GM10266 (cell line): Measurements from ENCODE around the gene ARHGAP6.
"Not testable (repeated sequence)": the region's sequence is repeated elsewhere in the genome, so short reads cannot be mapped to it uniquely, and the experiment has no call there.

ENCODE experiments used
- DNase-seq: peaks from one replicate; pipeline ENCODE4 v3.0.0; 2012; ENCODE audit errors: extremely low spot score
- CTCF ChIP-seq: IDR thresholded peaks from 2 replicates; pipeline ENCODE4 v1.5.1; 2012; ENCODE audit warnings: mild to moderate bottlenecking, low read depth; ENCODE audit not compliant: control insufficient read depth, insufficient read depth; ENCODE audit errors: missing control alignments

ARHGAP6 gene

GRCh38 chrX:11375614-11376119 lies 290.1 kb downstream of the ARHGAP6 start:
- DNase-seq: no peak
- TF ChIP-seq CTCF: no peak

GRCh38 chrX:11374570-11374969 lies 291.1 kb downstream of the ARHGAP6 start:
- no peak for TF ChIP-seq CTCF
- no peak for DNase-seq

- TF ChIP-seq CTCF: no peak
- no peak for DNase-seq
Measured at GRCh38 chrX:11371106-11371505, 294.6 kb downstream of the ARHGAP6 start.

GRCh38 chrX:11367609-11368430 lies 297.9 kb downstream of the ARHGAP6 start:
- DNase-seq: no peak
- no peak for TF ChIP-seq CTCF

- DNase-seq: no peak
- no peak for TF ChIP-seq CTCF
Measured at GRCh38 chrX:11366998-11367595, 298.6 kb downstream of the ARHGAP6 start.

- TF ChIP-seq CTCF: no peak
- DNase-seq: no peak
Measured at GRCh38 chrX:11365426-11365825, 300.3 kb downstream of the ARHGAP6 start.

GRCh38 chrX:11364835-11365234 lies 300.9 kb downstream of the ARHGAP6 start:
- no peak for DNase-seq
- TF ChIP-seq CTCF: no peak

GRCh38 chrX:11363825-11364224 lies 301.9 kb downstream of the ARHGAP6 start:
- not testable (repeated sequence) for DNase-seq
